ENCODE results near the gene FAM228A. TPM values are rescaled to one million over a fixed set of nuclear protein-coding genes. Genes with fewer than 3 reads are reported as not detected.
"Not testable (repeated sequence)": the region's sequence is repeated elsewhere in the genome, so short reads cannot be mapped to it uniquely, and the experiment has no call there.

The FAM228A gene
- total RNA-seq, 1 experiment from 2014 or later, result not detected

- Histone ChIP-seq H3K9me3 (ENCODE audit: low read length) (no peaks in the 10 kb centered on the region), H3K27me3 (ENCODE audit: low read length) (no peaks in the 10 kb centered on the region), H2AFZ (ENCODE audit: low read length) (no peak overlapping the region), H4K20me1 (ENCODE audit: insufficient read depth, low read depth, low read length) (no peaks in the 10 kb centered on the region), H3K36me3 (ENCODE audit: insufficient read depth, low read length) (no peaks in the 10 kb centered on the region), H3K9me2 (replicated peaks; ENCODE audit: insufficient read depth, low read length) (no peaks in the 10 kb centered on the region), H3K79me2 (ENCODE audit: low read length) (no peaks in the 10 kb centered on the region), H3K4me3 (ENCODE audit: low read length) (no peak overlapping the region), H3K4me2 (ENCODE audit: low read depth, low read length, poor library complexity, severe bottlenecking) (no peak overlapping the region), H3K27ac (ENCODE audit: low read length) (no peak overlapping the region), H3K9ac (ENCODE audit: low read length) (no peak overlapping the region), H3K4me1 (ENCODE audit: low read length) (no peaks in the 10 kb centered on the region)
- DNase-seq, result no peak
Observed at GRCh38 chr2:24191848-24192247, 17.0 kb downstream of the FAM228A start.

GRCh38 chr2:24197213-24197612, 22.4 kb downstream of the FAM228A start:
- H3K9me3 ChIP-seq (ENCODE audit: low read length); H2AFZ ChIP-seq (ENCODE audit: low read length); H3K36me3 ChIP-seq (ENCODE audit: insufficient read depth, low read length); H3K27me3 ChIP-seq (ENCODE audit: low read length); H3K4me1 ChIP-seq (ENCODE audit: low read length); H3K4me2 ChIP-seq (ENCODE audit: low read depth, low read length, poor library complexity, severe bottlenecking); H3K9me2 ChIP-seq (replicated peaks; ENCODE audit: insufficient read depth, low read length); H3K9ac ChIP-seq (ENCODE audit: low read length); DNase-seq; H3K4me3 ChIP-seq (ENCODE audit: low read length); H4K20me1 ChIP-seq (ENCODE audit: insufficient read depth, low read depth, low read length); H3K27ac ChIP-seq (ENCODE audit: low read length); H3K79me2 ChIP-seq (ENCODE audit: low read length): not testable (repeated sequence)

GRCh38 chr2:24199968-24200590, 25.2 kb downstream of the FAM228A start:
- H3K27ac ChIP-seq (ENCODE audit: low read length), result no peak overlapping the region
- H3K4me1 ChIP-seq (ENCODE audit: low read length), result no peaks in the 10 kb centered on the region
- H3K4me2 ChIP-seq (ENCODE audit: low read depth, low read length, poor library complexity, severe bottlenecking), result no peak overlapping the region
- DNase-seq, result no peak
- no peak overlapping the region for H3K4me3 ChIP-seq (ENCODE audit: low read length)
- no peak overlapping the region for H2AFZ ChIP-seq (ENCODE audit: low read length)
- H3K9me3 ChIP-seq (ENCODE audit: low read length), result no peaks in the 10 kb centered on the region
- H3K27me3 ChIP-seq (ENCODE audit: low read length), result no peaks in the 10 kb centered on the region
- no peaks in the 10 kb centered on the region for H3K9me2 ChIP-seq (replicated peaks; ENCODE audit: insufficient read depth, low read length)
- H4K20me1 ChIP-seq (ENCODE audit: insufficient read depth, low read depth, low read length), result no peaks in the 10 kb centered on the region
- H3K36me3 ChIP-seq (ENCODE audit: insufficient read depth, low read length), result peaks cover 13% of the 10 kb centered on the region
- H3K79me2 ChIP-seq (ENCODE audit: low read length), result no peaks in the 10 kb centered on the region
- no peak overlapping the region for H3K9ac ChIP-seq (ENCODE audit: low read length)

- no peak overlapping the region for H3K9ac ChIP-seq (ENCODE audit: low read length)
- no peaks in the 10 kb centered on the region for H3K9me3 ChIP-seq (ENCODE audit: low read length)
- peaks cover 20% of the 10 kb centered on the region for H3K36me3 ChIP-seq (ENCODE audit: insufficient read depth, low read length)
- H3K4me2 ChIP-seq (ENCODE audit: low read depth, low read length, poor library complexity, severe bottlenecking), result no peak overlapping the region
- H2AFZ ChIP-seq (ENCODE audit: low read length), result no peak overlapping the region
- no peaks in the 10 kb centered on the region for H4K20me1 ChIP-seq (ENCODE audit: insufficient read depth, low read depth, low read length)
- no peaks in the 10 kb centered on the region for H3K4me1 ChIP-seq (ENCODE audit: low read length)
- no peaks in the 10 kb centered on the region for H3K9me2 ChIP-seq (replicated peaks; ENCODE audit: insufficient read depth, low read length)
- no peak overlapping the region for H3K27ac ChIP-seq (ENCODE audit: low read length)
- H3K27me3 ChIP-seq (ENCODE audit: low read length), result no peaks in the 10 kb centered on the region
- H3K4me3 ChIP-seq (ENCODE audit: low read length), result no peak overlapping the region
- H3K79me2 ChIP-seq (ENCODE audit: low read length), result no peaks in the 10 kb centered on the region
- no peak for DNase-seq
Observed at GRCh38 chr2:24200799-24201198, 25.9 kb downstream of the FAM228A start.

GRCh38 chr2:24203029-24203786, 28.4 kb downstream of the FAM228A start:
- Histone ChIP-seq H3K4me1 (ENCODE audit: low read length) (no peaks in the 10 kb centered on the region), H3K9me3 (ENCODE audit: low read length) (no peaks in the 10 kb centered on the region)

GRCh38 chr2:24203787-24204150, 28.9 kb downstream of the FAM228A start:
- no peak overlapping the region for H3K4me2 ChIP-seq (ENCODE audit: low read depth, low read length, poor library complexity, severe bottlenecking)
- no peak overlapping the region for H2AFZ ChIP-seq (ENCODE audit: low read length)
- no peaks in the 10 kb centered on the region for H3K4me1 ChIP-seq (ENCODE audit: low read length)
- no peak overlapping the region for H3K4me3 ChIP-seq (ENCODE audit: low read length)
- H4K20me1 ChIP-seq (ENCODE audit: insufficient read depth, low read depth, low read length), result no peaks in the 10 kb centered on the region
- no peak overlapping the region for H3K27ac ChIP-seq (ENCODE audit: low read length)
- H3K79me2 ChIP-seq (ENCODE audit: low read length), result no peaks in the 10 kb centered on the region
- no peaks in the 10 kb centered on the region for H3K27me3 ChIP-seq (ENCODE audit: low read length)
- H3K9me3 ChIP-seq (ENCODE audit: low read length), result no peaks in the 10 kb centered on the region
- H3K9me2 ChIP-seq (replicated peaks; ENCODE audit: insufficient read depth, low read length), result no peaks in the 10 kb centered on the region
- H3K9ac ChIP-seq (ENCODE audit: low read length), result no peak overlapping the region
- peaks cover 22% of the 10 kb centered on the region for H3K36me3 ChIP-seq (ENCODE audit: insufficient read depth, low read length)
- DNase-seq, result no peak

More at GRCh38 chr2:24203029-24203786, 28.4 kb downstream of the FAM228A start:
- Histone ChIP-seq H3K9me2 (replicated peaks; ENCODE audit: insufficient read depth, low read length) (no peaks in the 10 kb centered on the region), H3K79me2 (ENCODE audit: low read length) (no peaks in the 10 kb centered on the region), H4K20me1 (ENCODE audit: insufficient read depth, low read depth, low read length) (no peaks in the 10 kb centered on the region), H3K4me3 (ENCODE audit: low read length) (no peak overlapping the region), H2AFZ (ENCODE audit: low read length) (no peak overlapping the region), H3K27me3 (ENCODE audit: low read length) (no peaks in the 10 kb centered on the region), H3K4me2 (ENCODE audit: low read depth, low read length, poor library complexity, severe bottlenecking) (no peak overlapping the region), H3K9ac (ENCODE audit: low read length) (no peak overlapping the region), H3K36me3 (ENCODE audit: insufficient read depth, low read length) (peaks cover 22% of the 10 kb centered on the region), H3K27ac (ENCODE audit: low read length) (no peak overlapping the region)
- DNase-seq, result no peak

GRCh38 chr2:24204505-24204904, 29.7 kb downstream of the FAM228A start:
- no peak overlapping the region for H3K27ac ChIP-seq (ENCODE audit: low read length)

GRCh38 chr2:24205131-24205530, 30.3 kb downstream of the FAM228A start:
- no peak overlapping the region for H3K9ac ChIP-seq (ENCODE audit: low read length)
- H3K9me3 ChIP-seq (ENCODE audit: low read length), result no peaks in the 10 kb centered on the region
- H3K36me3 ChIP-seq (ENCODE audit: insufficient read depth, low read length), result peaks cover 22% of the 10 kb centered on the region

More at GRCh38 chr2:24204505-24204904, 29.7 kb downstream of the FAM228A start:
- Histone ChIP-seq H3K4me1 (ENCODE audit: low read length) (no peaks in the 10 kb centered on the region), H4K20me1 (ENCODE audit: insufficient read depth, low read depth, low read length) (no peaks in the 10 kb centered on the region), H2AFZ (ENCODE audit: low read length) (no peak overlapping the region), H3K27me3 (ENCODE audit: low read length) (no peaks in the 10 kb centered on the region), H3K9ac (ENCODE audit: low read length) (no peak overlapping the region), H3K9me3 (ENCODE audit: low read length) (no peaks in the 10 kb centered on the region), H3K4me2 (ENCODE audit: low read depth, low read length, poor library complexity, severe bottlenecking) (no peak overlapping the region), H3K4me3 (ENCODE audit: low read length) (no peak overlapping the region), H3K36me3 (ENCODE audit: insufficient read depth, low read length) (peaks cover 22% of the 10 kb centered on the region), H3K79me2 (ENCODE audit: low read length) (no peaks in the 10 kb centered on the region), H3K9me2 (replicated peaks; ENCODE audit: insufficient read depth, low read length) (no peaks in the 10 kb centered on the region)
- no peak for DNase-seq

More at GRCh38 chr2:24205131-24205530, 30.3 kb downstream of the FAM228A start:
- no peak overlapping the region for H3K27ac ChIP-seq (ENCODE audit: low read length)
- H3K79me2 ChIP-seq (ENCODE audit: low read length), result no peaks in the 10 kb centered on the region
- H3K9me2 ChIP-seq (replicated peaks; ENCODE audit: insufficient read depth, low read length), result no peaks in the 10 kb centered on the region
- H4K20me1 ChIP-seq (ENCODE audit: insufficient read depth, low read depth, low read length), result no peaks in the 10 kb centered on the region
- no peak overlapping the region for H3K4me3 ChIP-seq (ENCODE audit: low read length)
- no peak for DNase-seq
- no peak overlapping the region for H3K4me2 ChIP-seq (ENCODE audit: low read depth, low read length, poor library complexity, severe bottlenecking)
- H3K4me1 ChIP-seq (ENCODE audit: low read length), result no peaks in the 10 kb centered on the region
- H3K27me3 ChIP-seq (ENCODE audit: low read length), result no peaks in the 10 kb centered on the region
- H2AFZ ChIP-seq (ENCODE audit: low read length), result no peak overlapping the region
